Mesenchymal stem cell (in vitro differentiated cells and primary cell): ENCODE measurements around the gene TSC2.

Experiments
- DNase-seq: peaks from one replicate; pipeline ENCODE4 v3.0.0-alpha.2; 2013
- H2AFZ ChIP-seq: one replicate; pipeline ENCODE4 v1.6.1; 2013; ENCODE audit warnings: low read depth, mild to moderate bottlenecking, control low read depth, inconsistent platforms, low read length, moderate library complexity
- H2AK5ac ChIP-seq: 2 replicates; pipeline ENCODE4 v1.6.1; 2013; ENCODE audit warnings: low read length, moderate library complexity, mild to moderate bottlenecking, inconsistent platforms; ENCODE audit not compliant: severe bottlenecking
- H2BK120ac ChIP-seq: one replicate; pipeline ENCODE4 v1.6.1; 2013; ENCODE audit warnings: low read depth, mild to moderate bottlenecking, inconsistent platforms, low read length, moderate library complexity
- H2BK12ac ChIP-seq, 2 experiments: one replicate each; pipeline ENCODE4 v1.6.1; 2013; ENCODE audit warnings: inconsistent platforms in 2 of 2, low read length in 2 of 2, mild to moderate bottlenecking in 2 of 2, moderate library complexity in 2 of 2, control low read depth in 1 of 2
- H2BK15ac ChIP-seq: one replicate; pipeline ENCODE4 v1.6.1; 2013; ENCODE audit warnings: mild to moderate bottlenecking, low read depth, inconsistent platforms; ENCODE audit not compliant: poor library complexity, severe bottlenecking
- H2BK5ac ChIP-seq: 2 replicates; pipeline ENCODE4 v1.6.1; 2013; ENCODE audit warnings: low read depth, mild to moderate bottlenecking, low read length, control low read depth, inconsistent platforms; ENCODE audit not compliant: poor library complexity, severe bottlenecking
- H3K14ac ChIP-seq, 2 experiments: one replicate each; pipeline ENCODE4 v1.6.1; 2013; ENCODE audit warnings: inconsistent platforms in 2 of 2, low read length in 2 of 2, control low read depth in 1 of 2, mild to moderate bottlenecking in 1 of 2, moderate library complexity in 1 of 2
- H3K18ac ChIP-seq, 2 experiments: one replicate each; pipeline ENCODE4 v1.6.1; 2013; ENCODE audit warnings: inconsistent platforms in 2 of 2, low read length in 2 of 2, control low read depth in 1 of 2, low read depth in 1 of 2, mild to moderate bottlenecking in 1 of 2
- H3K23ac ChIP-seq, 2 experiments: one replicate each; pipeline ENCODE4 v1.6.1; 2013; ENCODE audit warnings: inconsistent platforms in 2 of 2, low read length in 2 of 2, mild to moderate bottlenecking in 2 of 2, moderate library complexity in 2 of 2, control low read depth in 1 of 2
- H3K27ac ChIP-seq: 2 replicates; pipeline ENCODE4 v1.5.1; 2013; ENCODE audit warnings: mild to moderate bottlenecking, moderate library complexity, low read length, control low read depth, inconsistent platforms; ENCODE audit not compliant: poor library complexity, severe bottlenecking
- H3K27me3 ChIP-seq, 2 experiments: 2 replicates each; pipeline versions ENCODE4 v1.6.1 to v1.7.0; 2013; ENCODE audit warnings: low read length in 2 of 2, mild to moderate bottlenecking in 2 of 2, moderate library complexity in 2 of 2, control low read depth in 1 of 2, inconsistent platforms in 1 of 2; ENCODE audit not compliant: control insufficient read depth in 1 of 2, insufficient read depth in 1 of 2
- H3K36me3 ChIP-seq, 2 experiments: 2 replicates each; pipeline versions ENCODE4 v1.6.1 to v1.7.0; 2013; ENCODE audit warnings: low read length in 2 of 2, control low read depth in 1 of 2, inconsistent platforms in 1 of 2, low read depth in 1 of 2, mild to moderate bottlenecking in 1 of 2; ENCODE audit not compliant: insufficient read depth in 2 of 2, control insufficient read depth in 1 of 2
- H3K4ac ChIP-seq, 2 experiments: one replicate each; pipeline ENCODE4 v1.6.1; 2013; ENCODE audit warnings: inconsistent platforms in 2 of 2, low read length in 2 of 2, mild to moderate bottlenecking in 2 of 2, moderate library complexity in 2 of 2, control low read depth in 1 of 2, low read depth in 1 of 2
- H3K4me1 ChIP-seq: 2 replicates; pipeline ENCODE4 v1.6.1; 2013; ENCODE audit warnings: low read depth, low read length, control low read depth; ENCODE audit not compliant: control insufficient read depth, insufficient read depth
- H3K4me2 ChIP-seq: 2 replicates; pipeline ENCODE4 v1.6.1; 2013; ENCODE audit warnings: low read length, mild to moderate bottlenecking, inconsistent platforms; ENCODE audit not compliant: poor library complexity, severe bottlenecking
- H3K4me3 ChIP-seq, 2 experiments: 2 replicates each; pipeline versions ENCODE4 v1.5.1 to v1.7.0; 2013; ENCODE audit warnings: low read length in 2 of 2, mild to moderate bottlenecking in 2 of 2, control low read depth in 1 of 2, low read depth in 1 of 2; ENCODE audit not compliant: insufficient read depth in 1 of 2
- H3K79me1 ChIP-seq: replicated peaks from 2 replicates; pipeline ENCODE4 v1.6.1; 2013; ENCODE audit warnings: mild to moderate bottlenecking, control low read depth, low read length, inconsistent platforms; ENCODE audit not compliant: poor library complexity, severe bottlenecking
- H3K9ac ChIP-seq: 2 replicates; pipeline ENCODE4 v1.7.0; 2013; ENCODE audit warnings: mild to moderate bottlenecking, low read length, moderate library complexity
- H3K9me3 ChIP-seq: 2 replicates; pipeline ENCODE4 v1.7.0; 2013; ENCODE audit warnings: mild to moderate bottlenecking, low read length; ENCODE audit not compliant: control insufficient read depth
- H4K8ac ChIP-seq: one replicate; pipeline ENCODE4 v1.6.1; 2013; ENCODE audit warnings: inconsistent platforms, mild to moderate bottlenecking, low read length, moderate library complexity
- H4K91ac ChIP-seq: one replicate; pipeline ENCODE4 v1.6.1; 2013; ENCODE audit warnings: mild to moderate bottlenecking, low read length, inconsistent platforms
- WGBS: methylation state at CpG from one replicate; pipeline ENCODE4 v1.1.7; 2013; ENCODE audit warnings: mixed read lengths; 5-methylcytosine and 5-hydroxymethylcytosine counted together

Gene TSC2

DNA sequence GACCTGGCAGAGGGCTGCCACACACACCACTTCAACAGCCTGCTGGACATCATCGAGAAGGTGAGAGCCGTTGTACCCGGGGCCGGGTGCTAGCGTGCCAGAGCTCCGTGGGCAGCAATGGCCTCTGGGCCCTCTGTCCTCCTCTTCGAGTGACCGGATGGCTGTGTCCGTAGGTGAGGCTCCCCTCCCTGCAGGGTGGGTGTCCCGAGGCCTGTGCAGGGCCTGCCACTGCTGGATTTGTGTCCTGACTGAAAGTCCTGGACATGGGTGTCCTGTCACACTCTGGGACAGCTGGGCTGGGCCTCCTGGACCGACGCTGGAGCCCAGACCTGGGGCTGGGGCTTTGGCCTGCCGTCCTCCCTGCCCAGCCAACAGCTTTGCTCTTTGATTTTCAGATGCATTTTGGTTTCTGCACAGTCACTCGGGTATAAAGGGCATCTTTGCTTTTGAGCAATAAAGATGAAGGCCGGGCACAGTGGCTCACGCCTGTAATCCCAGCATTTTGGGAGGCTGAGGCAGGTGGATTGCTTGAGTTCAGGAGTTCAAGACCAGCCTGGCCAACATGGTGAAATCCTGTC lies 16.7 kb downstream of the TSC2 start:
- H3K9me3 ChIP-seq: no peaks in the 10 kb centered on the region
- H3K79me1 ChIP-seq: peaks cover 18% of the 10 kb centered on the region
- 95% methylated on average over 16 of the region's 16 CpGs for WGBS
- H2BK12ac ChIP-seq: no peak overlapping the region
- no peak overlapping the region for H3K4me2 ChIP-seq
- H3K14ac ChIP-seq: no peak overlapping the region
- peaks cover 73 to 84% of the 10 kb centered on the region in 2 experiments for H3K36me3 ChIP-seq
- no peak overlapping the region for H2AFZ ChIP-seq
- H2BK5ac ChIP-seq: no peak overlapping the region
- no peak overlapping the region for H4K91ac ChIP-seq
- H2BK120ac ChIP-seq: no peak overlapping the region
- DNase-seq: no peak
- H2BK15ac ChIP-seq: no peak overlapping the region
- peak overlapping the region in 1 of 2 experiments; percentile 24 for H3K4ac ChIP-seq
- no peak overlapping the region for H3K9ac ChIP-seq
- no peak overlapping the region for H2AK5ac ChIP-seq
- H3K4me3 ChIP-seq: no peak overlapping the region
- H3K27me3 ChIP-seq: no peaks in the 10 kb centered on the region
- H3K18ac ChIP-seq: no peak overlapping the region
- H3K27ac ChIP-seq: no peak overlapping the region
- H3K4me1 ChIP-seq: peaks cover 11% of the 10 kb centered on the region
- no peak overlapping the region for H3K23ac ChIP-seq
- H4K8ac ChIP-seq: no peak overlapping the region

DNA sequence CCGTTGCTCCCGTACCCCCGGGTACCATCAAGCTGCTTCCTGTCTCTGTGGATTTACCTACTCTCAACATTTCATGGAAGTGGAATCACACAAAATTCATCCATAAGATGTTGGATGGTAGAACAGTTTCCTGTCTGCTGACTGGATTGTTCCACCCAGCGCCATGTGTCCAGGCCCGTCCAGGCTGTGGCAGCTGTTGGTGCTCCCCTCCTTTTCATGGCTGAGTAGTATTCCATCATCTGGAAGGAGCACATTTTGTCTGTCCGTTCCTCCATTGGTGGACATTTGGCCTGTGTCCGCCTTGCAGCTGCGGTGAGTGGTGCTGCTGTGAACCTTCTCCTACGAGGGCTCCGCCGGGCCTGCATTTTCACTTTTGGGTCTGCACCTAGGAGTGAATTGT lies 18.4 kb downstream of the TSC2 start:
- Histone ChIP-seq H2BK12ac (no peak overlapping the region), H3K4ac (no peak overlapping the region), H2AFZ (no peak overlapping the region), H3K4me3 (no peak overlapping the region), H3K27me3 (no peaks in the 10 kb centered on the region), H3K18ac (no peak overlapping the region), H3K9me3 (no peaks in the 10 kb centered on the region), H2AK5ac (no peak overlapping the region), H2BK5ac (no peak overlapping the region), H2BK120ac (no peak overlapping the region), H3K27ac (no peak overlapping the region), H3K36me3 (peaks cover 72 to 84% of the 10 kb centered on the region in 2 experiments), H3K14ac (no peak overlapping the region), H4K91ac (no peak overlapping the region), H3K4me2 (no peak overlapping the region), H3K23ac (no peak overlapping the region), H4K8ac (no peak overlapping the region), H3K9ac (no peak overlapping the region), H3K79me1 (peaks cover 19% of the 10 kb centered on the region), H3K4me1 (peaks cover 11% of the 10 kb centered on the region), H2BK15ac (no peak overlapping the region)
- 98% methylated on average over 11 of the region's 11 CpGs for WGBS
- no peak for DNase-seq

DNA sequence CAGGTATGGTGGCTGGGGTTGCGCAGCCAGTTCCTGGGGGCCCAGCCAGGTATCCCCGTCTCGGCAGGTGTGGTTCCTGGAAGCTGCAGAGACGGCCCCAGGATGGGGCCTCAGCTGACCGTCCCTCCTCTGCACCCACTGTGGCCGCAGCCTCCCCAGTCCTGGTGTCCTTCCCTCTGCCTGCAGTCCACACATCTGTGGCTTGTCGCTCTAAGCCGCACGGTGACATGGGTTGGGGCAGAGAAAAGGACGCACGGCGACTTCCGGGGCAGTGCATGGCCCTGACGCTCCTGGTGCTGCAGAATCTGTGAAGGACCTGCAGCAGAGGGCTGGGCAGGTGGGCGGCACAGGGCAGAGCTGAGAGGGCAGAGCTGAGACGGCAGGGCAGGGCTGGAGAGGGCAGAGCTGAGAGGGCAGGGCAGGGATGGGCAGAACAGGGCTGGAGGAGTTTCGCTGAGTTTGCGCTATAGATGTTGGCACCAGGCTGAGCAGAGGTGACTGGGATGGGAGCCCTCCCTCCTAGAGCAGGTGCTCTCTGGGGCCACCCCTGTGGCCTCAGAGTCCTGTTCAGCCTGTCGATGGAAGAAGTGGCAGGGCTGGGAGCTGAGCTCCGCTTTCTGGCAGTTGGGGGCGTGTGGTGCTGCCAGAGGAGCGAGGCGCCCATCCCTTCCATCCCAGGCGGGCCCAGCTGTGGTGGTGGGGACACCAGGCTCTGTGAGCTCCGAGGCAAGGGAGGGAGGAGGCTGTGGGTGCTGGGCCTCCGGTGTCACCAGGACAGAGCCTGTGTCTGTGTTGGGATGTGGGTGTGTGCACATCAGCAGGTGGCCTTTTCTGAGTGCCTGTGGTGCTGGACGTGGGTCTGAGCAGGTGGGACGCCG lies 23.0 kb downstream of the TSC2 start:
- Histone ChIP-seq H3K27me3 (no peaks in the 10 kb centered on the region), H2BK12ac (no peak overlapping the region), H3K79me1 (peaks cover 22% of the 10 kb centered on the region), H3K4me2 (no peak overlapping the region), H4K91ac (peak overlapping the region; percentile 22), H3K4me1 (peaks cover 2% of the 10 kb centered on the region), H3K14ac (no peak overlapping the region), H2AFZ (no peak overlapping the region), H2BK15ac (no peak overlapping the region), H3K18ac (no peak overlapping the region), H3K4ac (no peak overlapping the region), H2AK5ac (no peak overlapping the region), H3K9ac (no peak overlapping the region), H3K4me3 (no peak overlapping the region), H2BK120ac (no peak overlapping the region), H3K23ac (no peak overlapping the region), H3K27ac (no peak overlapping the region), H3K9me3 (no peaks in the 10 kb centered on the region), H4K8ac (no peak overlapping the region), H3K36me3 (peaks cover 79 to 88% of the 10 kb centered on the region in 2 experiments), H2BK5ac (no peak overlapping the region)
- WGBS: 95% methylated on average over 29 of the region's 29 CpGs
- no peak for DNase-seq

DNA sequence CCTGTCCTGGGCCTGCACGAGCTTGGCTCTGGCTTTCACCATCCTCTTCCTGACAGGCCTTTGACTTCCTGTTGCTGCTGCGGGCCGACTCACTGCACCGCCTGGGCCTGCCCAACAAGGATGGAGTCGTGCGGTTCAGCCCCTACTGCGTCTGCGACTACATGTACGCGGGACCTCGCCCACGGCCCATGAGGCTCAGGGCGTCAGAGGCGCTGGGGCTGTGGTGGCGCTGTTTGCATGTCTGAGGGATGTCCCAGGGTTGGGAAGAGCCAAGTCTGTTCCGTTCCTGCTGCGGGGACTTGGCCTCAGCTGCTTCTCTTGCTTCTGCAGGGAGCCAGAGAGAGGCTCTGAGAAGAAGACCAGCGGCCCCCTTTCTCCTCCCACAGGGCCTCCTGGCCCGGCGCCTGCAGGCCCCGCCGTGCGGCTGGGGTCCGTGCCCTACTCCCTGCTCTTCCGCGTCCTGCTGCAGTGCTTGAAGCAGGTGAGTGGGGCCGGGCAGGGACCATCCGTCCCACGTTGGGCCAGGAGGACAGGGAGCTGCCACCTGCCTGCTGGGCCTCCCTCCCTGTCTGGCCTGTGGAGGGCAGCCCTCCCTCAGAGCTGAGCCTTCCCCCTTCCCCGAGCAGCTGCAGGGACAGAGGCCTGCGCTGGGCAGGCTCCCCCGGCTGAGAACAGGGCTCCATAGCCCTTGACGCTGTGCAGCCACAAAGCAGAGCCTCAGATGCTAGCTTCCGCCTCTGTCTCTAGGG lies 23.8 kb downstream of the TSC2 start:
- Histone ChIP-seq H2AFZ (no peak overlapping the region), H3K14ac (no peak overlapping the region), H3K79me1 (peaks cover 23% of the 10 kb centered on the region), H2BK12ac (no peak overlapping the region), H3K27ac (no peak overlapping the region), H3K4me1 (peaks cover 2% of the 10 kb centered on the region), H2BK120ac (no peak overlapping the region), H3K9me3 (no peaks in the 10 kb centered on the region), H3K36me3 (peaks cover 79 to 88% of the 10 kb centered on the region in 2 experiments), H3K4me2 (no peak overlapping the region), H3K9ac (no peak overlapping the region), H2BK15ac (no peak overlapping the region), H3K4ac (no peak overlapping the region), H2AK5ac (no peak overlapping the region), H3K18ac (no peak overlapping the region), H3K23ac (no peak overlapping the region), H4K91ac (no peak overlapping the region), H3K4me3 (no peak overlapping the region), H3K27me3 (no peaks in the 10 kb centered on the region), H4K8ac (no peak overlapping the region), H2BK5ac (no peak overlapping the region)
- WGBS: 91% methylated on average over 34 of the region's 34 CpGs
- no peak for DNase-seq
